HG03025 (cell line): ENCODE measurements around the gene SRI.
"Not testable (repeated sequence)": the region's sequence is repeated elsewhere in the genome, so short reads cannot be mapped to it uniquely, and the experiment has no call there.

Source experiments
- ATAC-seq: cut with Tn5 transposase; IDR thresholded peaks from one replicate; pipeline ENCODE4 v1.9.1; 2021; ENCODE audit warnings: mild to moderate bottlenecking, moderate library complexity; ENCODE audit not compliant: unreplicated experiment, low FRiP score

SRI gene

DNA sequence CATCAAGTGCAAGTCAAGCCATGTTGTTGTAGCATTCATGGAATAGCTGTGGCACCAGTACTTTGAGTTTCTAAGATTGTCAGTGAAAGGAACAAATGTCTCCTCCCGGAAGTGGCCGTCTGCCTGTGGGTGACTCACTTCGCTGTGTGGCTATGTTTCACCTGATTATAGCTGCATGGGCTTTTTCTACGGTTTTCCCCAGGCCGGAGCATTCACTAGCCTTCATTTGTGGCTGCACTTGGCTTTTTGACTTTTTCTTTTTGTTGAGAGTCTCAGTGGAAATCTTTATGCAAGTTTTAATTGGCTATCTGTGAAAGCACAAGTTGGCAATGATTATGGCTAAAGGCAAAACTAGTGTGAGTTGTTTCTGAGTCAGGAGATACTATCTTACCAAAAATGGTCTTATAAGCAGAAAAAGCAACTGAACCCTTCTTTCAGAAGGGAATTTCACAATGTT, 35.0 kb downstream of the SRI start:
- ATAC-seq: no peak

DNA sequence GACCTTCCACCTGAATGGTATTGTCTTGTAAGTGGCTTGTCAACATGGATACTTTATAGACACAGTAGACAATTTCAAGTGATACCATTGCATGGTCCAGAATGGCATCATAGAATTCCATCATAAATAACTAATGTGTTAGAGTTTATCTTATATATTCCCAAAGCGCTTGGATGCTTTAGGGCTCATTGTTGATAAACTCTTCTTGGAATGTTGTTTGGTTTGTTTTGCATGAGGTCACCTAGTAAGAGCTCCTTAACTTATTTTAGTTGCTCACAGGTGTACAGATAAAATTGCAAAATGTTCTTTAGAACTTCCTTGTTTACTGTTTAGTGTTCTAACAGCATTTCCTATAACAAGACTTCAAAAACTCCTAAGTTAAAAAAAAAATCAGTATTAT, 36.8 kb downstream of the SRI start:
- no peak for ATAC-seq

- no peak for ATAC-seq
These were observed 43.6 kb downstream of the SRI start for GRCh38 chr7:88176190-88176589.

- no peak for ATAC-seq
These were observed 47.0 kb downstream of the SRI start for GRCh38 chr7:88172842-88173241.

DNA sequence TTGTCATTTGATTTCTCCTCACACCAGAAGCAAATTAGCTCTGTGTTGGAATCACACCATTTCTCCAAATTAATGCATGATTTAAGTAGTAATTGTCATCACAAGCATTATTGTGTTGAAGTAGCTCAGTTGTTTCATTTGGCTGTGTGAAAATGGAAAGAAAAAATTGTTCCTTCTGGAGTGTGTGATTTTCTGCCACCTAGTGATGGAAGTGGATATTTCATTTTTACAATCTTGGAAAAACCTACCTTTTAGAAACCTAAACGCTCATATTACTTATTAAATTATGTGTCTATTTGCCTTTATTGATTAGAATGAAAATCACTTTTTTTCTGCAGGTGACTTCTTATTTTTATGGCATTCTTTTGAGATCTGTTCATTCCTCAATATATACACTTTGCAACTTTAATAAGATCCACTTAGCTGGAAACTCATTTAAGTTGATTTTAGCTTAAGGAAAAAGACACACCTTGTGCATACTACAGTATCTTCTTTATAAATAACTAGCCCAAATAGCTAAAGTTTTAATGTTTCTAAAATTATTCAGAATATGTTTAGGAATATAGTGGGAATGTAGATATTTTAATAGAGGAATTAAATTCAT, 50.0 kb downstream of the SRI start:
- ATAC-seq: no peak

GRCh38 chr7:88167721-88168120, 52.1 kb downstream of the SRI start:
- no peak for ATAC-seq

- no peak for ATAC-seq
These were observed 52.6 kb downstream of the SRI start for GRCh38 chr7:88167223-88167622.

- ATAC-seq: no peak
These were observed 54.1 kb downstream of the SRI start for GRCh38 chr7:88165697-88166096.

- not testable (repeated sequence) for ATAC-seq
These were observed 60.1 kb downstream of the SRI start for GRCh38 chr7:88159741-88160140.

GRCh38 chr7:88156356-88156755, 63.5 kb downstream of the SRI start:
- no peak for ATAC-seq

- ATAC-seq: no peak
These were observed 64.1 kb downstream of the SRI start for GRCh38 chr7:88155756-88156155.
